ENCODE data around the gene KIAA0513. TPM values are rescaled to one million over a fixed set of nuclear protein-coding genes. Genes with fewer than 3 reads are reported as not detected.

KIAA0513 gene
- total RNA-seq (1.1 and 1.7 TPM in 2 replicates), polyA plus RNA-seq (1.1 and 2.1 TPM in 2 replicates), polyA minus RNA-seq (4.1 and 5.8 TPM in 2 replicates)
- total RNA-seq (2013) = 3.9 TPM

GRCh38 chr16:85027349-85027957, at the start of gene KIAA0513:
KIAA0513 (plus strand) TSS chr16:85027795; CDS start chr16:85067072, 39,277 bp downstream.
- H3K79me2 ChIP-seq (ENCODE audit: control insufficient read depth, insufficient read depth, low read length) = no peaks in the 10 kb centered on the region
- H2AFZ ChIP-seq (ENCODE audit: insufficient read depth, low read depth, low read length, poor library complexity, severe bottlenecking) = peak within 1 kb of the TSS; percentile 93
- DNase-seq = peak; percentile 96
- H3K4me3 ChIP-seq (ENCODE audit: control extremely low read depth in 1 of 5, extremely low read depth in 1 of 5, insufficient read depth in 1 of 5, low read depth in 2 of 5, low read length in 4 of 5) = peak within 1 kb of the TSS; percentile 57 to 84 (median 80)
- CTCF ChIA-PET = interaction anchor here (1.2 to 3.4 kb wide), 4 partner anchors 16 to 59 kb away, joined by 3 to 22 read pairs (median 6); partner anchors contain the start of gene ZDHHC7
- H3K27me3 Mint-ChIP-seq = peaks cover 13% of the 10 kb centered on the region
- TF ChIP-seq EZH2 (IDR thresholded peaks at IDR 0.05; ENCODE audit: borderline replicate concordance, insufficient read depth, low read depth, low read length, poor library complexity, severe bottlenecking) (no peak), CTCF (IDR thresholded peaks at IDR 0.05) (no peak)
- peaks cover 28 to 33% of the 10 kb centered on the region in 2 donors for H3K4me1 ChIP-seq (ENCODE audit: control insufficient read depth in 2 of 2, insufficient read depth in 2 of 2, low read length in 2 of 2)
- WGBS (ENCODE audit: insufficient coverage) = under 1% methylated on average over 59 of the region's 59 CpGs
- intact Hi-C loops (cut with micrococcal nuclease) = loop anchor here (1.0 to 5.0 kb wide), 4 partner anchors 16 to 1220 kb away; partner anchors contain the start of genes HSBP1 and ZDHHC7
- H4K20me1 ChIP-seq (ENCODE audit: control insufficient read depth, insufficient read depth, low read length, poor library complexity, severe bottlenecking) = no peaks in the 10 kb centered on the region
- H3K36me3 ChIP-seq (replicated peaks in 1 of 2; ENCODE audit: control extremely low read depth in 1 of 2, control insufficient read depth in 1 of 2, extremely low read depth in 1 of 2, insufficient read depth in 2 of 2, low read length in 1 of 2) = no peaks in the 10 kb centered on the region
- H3K4me3 Mint-ChIP-seq = peak within 1 kb of the TSS; percentile 94
- H3K4me1 Mint-ChIP-seq = peaks cover 42% of the 10 kb centered on the region
- peak; percentile 92 for ATAC-seq (ENCODE audit: low read depth)
- H3K9me3 ChIP-seq (ENCODE audit: control extremely low read depth in 1 of 3, control insufficient read depth in 2 of 3, insufficient read depth in 1 of 3, low read length in 2 of 3) = no peaks in the 10 kb centered on the region
- peak within 1 kb of the TSS; percentile 89 for H3K27ac Mint-ChIP-seq
- peak within 1 kb of the TSS; percentile 93 for H3K4me2 ChIP-seq (replicated peaks; ENCODE audit: low read depth, low read length, poor library complexity, severe bottlenecking)
- POLR2A ChIA-PET = interaction anchor here (0.6 to 1.2 kb wide), 3 partner anchors 16 to 658 kb away, joined by 3 to 4 read pairs (median 3); partner anchors contain the start of gene ZDHHC7
- no peaks in the 10 kb centered on the region for H3K9me3 Mint-ChIP-seq (ENCODE audit: insufficient read depth)
- peak within 1 kb of the TSS; percentile 52 to 75 for H3K27ac ChIP-seq (ENCODE audit: low read length in 2 of 2)
- H3K9ac ChIP-seq (ENCODE audit: low read length) = peak within 1 kb of the TSS; percentile 80
- H3K27me3 ChIP-seq (replicated peaks in 1 of 4; ENCODE audit: control extremely low read depth in 1 of 4, control insufficient read depth in 3 of 4, insufficient read depth in 4 of 4, low read length in 3 of 4) = peaks cover 0 to 6% (median 2%) of the 10 kb centered on the region in 4 experiments

GRCh38 chr16:84979516-84979915, 48.1 kb upstream of the KIAA0513 start:
- Mint-ChIP-seq H3K9me3 (ENCODE audit: insufficient read depth) (no peaks in the 10 kb centered on the region), H3K27ac (no peak overlapping the region), H3K27me3 (no peaks in the 10 kb centered on the region), H3K4me1 (no peaks in the 10 kb centered on the region), H3K4me3 (no peak overlapping the region)
- H3K27me3 ChIP-seq (replicated peaks in 1 of 4; ENCODE audit: control extremely low read depth in 1 of 4, control insufficient read depth in 3 of 4, insufficient read depth in 4 of 4, low read length in 3 of 4) = no peaks in the 10 kb centered on the region
- H3K27ac ChIP-seq (ENCODE audit: low read length in 2 of 2) = no peak overlapping the region
- WGBS (ENCODE audit: insufficient coverage) = 100% methylated on average over 1 of the region's 4 CpGs
- H2AFZ ChIP-seq (ENCODE audit: insufficient read depth, low read depth, low read length, poor library complexity, severe bottlenecking) = no peak overlapping the region
- TF ChIP-seq EZH2 (IDR thresholded peaks at IDR 0.05; ENCODE audit: borderline replicate concordance, insufficient read depth, low read depth, low read length, poor library complexity, severe bottlenecking) (no peak), CTCF (IDR thresholded peaks at IDR 0.05) (no peak)
- H3K36me3 ChIP-seq (replicated peaks in 1 of 2; ENCODE audit: control extremely low read depth in 1 of 2, control insufficient read depth in 1 of 2, extremely low read depth in 1 of 2, insufficient read depth in 2 of 2, low read length in 1 of 2) = peaks cover 10 to 64% of the 10 kb centered on the region in 2 experiments
- H3K9ac ChIP-seq (ENCODE audit: low read length) = no peak overlapping the region
- ATAC-seq (ENCODE audit: low read depth) = no peak
- no peak for DNase-seq
- no peaks in the 10 kb centered on the region for H3K79me2 ChIP-seq (ENCODE audit: control insufficient read depth, insufficient read depth, low read length)
- ChIA-PET POLR2A (no interaction called here), CTCF (interaction anchor here (1.0 kb wide), 1 partner anchor 10 kb away, joined by 4 read pairs; no protein-coding TSS in a partner anchor)
- intact Hi-C loops (cut with micrococcal nuclease) = no loop called here
- no peak overlapping the region for H3K4me2 ChIP-seq (replicated peaks; ENCODE audit: low read depth, low read length, poor library complexity, severe bottlenecking)
- no peak overlapping the region for H3K4me3 ChIP-seq (ENCODE audit: control extremely low read depth in 1 of 5, extremely low read depth in 1 of 5, insufficient read depth in 1 of 5, low read depth in 2 of 5, low read length in 4 of 5)
- H4K20me1 ChIP-seq (ENCODE audit: control insufficient read depth, insufficient read depth, low read length, poor library complexity, severe bottlenecking) = peaks cover 12% of the 10 kb centered on the region
- no peaks in the 10 kb centered on the region for H3K4me1 ChIP-seq (ENCODE audit: control insufficient read depth in 2 of 2, insufficient read depth in 2 of 2, low read length in 2 of 2)
- no peaks in the 10 kb centered on the region for H3K9me3 ChIP-seq (ENCODE audit: control extremely low read depth in 1 of 3, control insufficient read depth in 2 of 3, insufficient read depth in 1 of 3, low read length in 2 of 3)
